GM10248 (cell line): ENCODE data around the gene PPP1R14C.

Source experiments
- CTCF ChIA-PET: fragments of 300-600 bp; sonication (Branson Sonifier 250); formaldehyde crosslinking; extraction: SDS; loops from one replicate; lab custom pipeline; 2021; ENCODE audit warnings: antibody characterized with exemption; lab: Yijun Ruan, JAX
- POLR2A ChIA-PET: fragments of 350-650 bp; sonication (Branson Sonifier 250); formaldehyde crosslinking; extraction: SDS; loops from one replicate; lab custom pipeline; 2020; ENCODE audit warnings: antibody characterized with exemption; lab: Yijun Ruan, JAX
- DNase-seq: peaks from one replicate; pipeline ENCODE4 v3.0.0; 2012; ENCODE audit errors: extremely low spot score
- CTCF ChIP-seq: IDR thresholded peaks from 2 replicates; pipeline ENCODE4 v1.5.1; 2012; ENCODE audit warnings: mild to moderate bottlenecking, low read depth; ENCODE audit errors: extremely low read depth, missing control alignments, control extremely low read depth

PPP1R14C gene

GRCh38 chr6:150180517-150180916, 37.7 kb downstream of the PPP1R14C start:
- CTCF ChIA-PET = interaction anchor here (0.9 to 2.3 kb wide), 5 partner anchors 8 to 47 kb away, joined by 3 to 6 read pairs (median 4); no protein-coding TSS in a partner anchor
- no peak for TF ChIP-seq CTCF
- POLR2A ChIA-PET = no interaction called here
- DNase-seq = no peak

- ChIA-PET POLR2A (no interaction called here), CTCF (interaction anchor here (1.7 to 2.3 kb wide), 2 partner anchors 8 to 10 kb away, joined by 5 to 6 read pairs; no protein-coding TSS in a partner anchor)
- DNase-seq = no peak
- TF ChIP-seq CTCF = no peak
These were observed 39.7 kb downstream of the PPP1R14C start for GRCh38 chr6:150182460-150183078.

GRCh38 chr6:150183105-150183504, 40.3 kb downstream of the PPP1R14C start:
- ChIA-PET CTCF (no interaction called here), POLR2A (no interaction called here)
- TF ChIP-seq CTCF = no peak
- DNase-seq = no peak

GRCh38 chr6:150183966-150184365, 41.1 kb downstream of the PPP1R14C start:
- ChIA-PET POLR2A (no interaction called here), CTCF (no interaction called here)
- TF ChIP-seq CTCF = no peak
- DNase-seq = no peak

GRCh38 chr6:150184850-150185731, 42.2 kb downstream of the PPP1R14C start:
- no peak for TF ChIP-seq CTCF
- DNase-seq = no peak
- ChIA-PET POLR2A (no interaction called here), CTCF (interaction anchor here (1.2 kb wide), 1 partner anchor 104 kb away, joined by 3 read pairs; no protein-coding TSS in a partner anchor)

GRCh38 chr6:150185732-150186117, 42.9 kb downstream of the PPP1R14C start:
- ChIA-PET CTCF (interaction anchor here (1.2 kb wide), 1 partner anchor 105 kb away, joined by 3 read pairs; no protein-coding TSS in a partner anchor), POLR2A (no interaction called here)
- TF ChIP-seq CTCF = no peak
- DNase-seq = no peak
